Breast epithelium (tissue), 4 donors: ENCODE results near the gene HID1. TPM values are rescaled to one million over a fixed set of nuclear protein-coding genes. Genes with fewer than 3 reads are reported as not detected.

Experiments used
- DNase-seq, 2 donors: peaks; one replicate each; pipeline ENCODE4 v3.0.0-alpha.2; 2019; ENCODE audit warnings: low spot score in 2 of 2
- H3K27ac ChIP-seq, 2 donors: fragments of 200-600 bp; sonication (generic) in 1 of 2; one replicate each; pipeline ENCODE4 v1.5.1; 2016 to 2019; ENCODE audit warnings: mild to moderate bottlenecking in 1 of 2
- H3K27me3 ChIP-seq, 2 donors: fragments of 200-600 bp; sonication (generic) in 1 of 2; one replicate each; pipeline versions ENCODE4 v1.5.1 to v1.6.0; 2017 to 2019; ENCODE audit warnings: control low read depth in 1 of 2, mild to moderate bottlenecking in 1 of 2
- H3K36me3 ChIP-seq: fragments of 200-600 bp; one replicate; pipeline ENCODE4 v1.5.1; 2019
- H3K4me1 ChIP-seq, 2 donors: fragments of 200-600 bp; sonication (generic); one replicate each; pipeline ENCODE4 v1.5.1; 2016 to 2019; ENCODE audit warnings: control low read depth in 1 of 2
- H3K4me3 ChIP-seq, 3 donors: fragments of 200-600 bp; sonication (generic); 1 replicate in 2 of 3; 2 replicates in 1 of 3; pipeline ENCODE4 v1.5.1; 2016 to 2019; ENCODE audit warnings: mild to moderate bottlenecking in 3 of 3, moderate library complexity in 2 of 3
- H3K9me3 ChIP-seq, 2 donors: fragments of 200-600 bp; sonication (generic) in 1 of 2; one replicate each; pipeline ENCODE4 v1.5.1; 2016 to 2019; ENCODE audit warnings: control low read depth in 1 of 2
- POLR2A ChIP-seq: fragments of 450-650 bp; IDR thresholded peaks from one replicate; pipeline ENCODE4 v1.6.1; 2016; ENCODE audit warnings: antibody characterized with exemption, mild to moderate bottlenecking, moderate library complexity
- POLR2AphosphoS5 ChIP-seq, 3 donors: sonication (generic); formaldehyde crosslinking; IDR thresholded peaks; one replicate each; pipeline ENCODE4 v1.6.1; 2017; ENCODE audit warnings: antibody characterized with exemption in 3 of 3
- intact Hi-C: fragments of 100-400 bp; cut with DNase I; formaldehyde crosslinking; loops from one replicate; pipeline ENCODE4 v1.15.1; 2023; ENCODE audit warnings: low total_unique reads
- total RNA-seq, 3 donors: library from RNA; depleted of rRNA; stranded (reverse); fragments of >200 nt; gene quantifications; one replicate each; pipeline ENCODE4 v1.1.0, GENCODE V29; 2016
- TF ChIP-seq, protein P1 (sequence below), 3 donors: fragments of 450-650 bp; IDR thresholded peaks; one replicate each; pipeline ENCODE4 v1.5.1; 2016 to 2017; ENCODE audit warnings: antibody characterized with exemption in 3 of 3, mild to moderate bottlenecking in 3 of 3, moderate library complexity in 3 of 3

Gene HID1
- total RNA-seq, 3 donors from 2014 or later: 6.1 to 46.5 (median 37.3) TPM

DNA sequence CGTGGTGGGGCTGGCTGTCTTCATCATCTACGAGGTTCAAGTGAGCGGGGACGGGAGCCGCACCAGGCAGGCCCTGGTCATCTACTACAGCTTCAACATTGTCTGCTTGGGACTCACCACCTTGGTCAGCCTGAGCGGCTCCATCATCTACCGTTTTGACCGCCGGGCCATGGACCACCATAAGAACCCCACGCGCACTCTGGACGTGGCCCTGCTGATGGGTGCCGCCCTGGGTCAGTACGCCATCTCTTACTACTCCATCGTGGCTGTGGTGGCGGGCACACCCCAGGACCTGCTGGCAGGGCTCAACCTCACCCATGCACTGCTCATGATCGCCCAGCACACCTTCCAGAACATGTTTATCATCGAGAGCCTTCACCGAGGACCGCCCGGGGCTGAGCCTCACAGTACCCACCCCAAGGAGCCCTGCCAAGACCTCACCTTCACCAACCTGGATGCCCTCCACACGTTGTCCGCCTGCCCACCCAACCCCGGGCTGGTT is 42.0 kb downstream of the HID1 start:
- no peaks in the 10 kb centered on the region for H3K9me3 ChIP-seq
- TF ChIP-seq, protein P1, sequence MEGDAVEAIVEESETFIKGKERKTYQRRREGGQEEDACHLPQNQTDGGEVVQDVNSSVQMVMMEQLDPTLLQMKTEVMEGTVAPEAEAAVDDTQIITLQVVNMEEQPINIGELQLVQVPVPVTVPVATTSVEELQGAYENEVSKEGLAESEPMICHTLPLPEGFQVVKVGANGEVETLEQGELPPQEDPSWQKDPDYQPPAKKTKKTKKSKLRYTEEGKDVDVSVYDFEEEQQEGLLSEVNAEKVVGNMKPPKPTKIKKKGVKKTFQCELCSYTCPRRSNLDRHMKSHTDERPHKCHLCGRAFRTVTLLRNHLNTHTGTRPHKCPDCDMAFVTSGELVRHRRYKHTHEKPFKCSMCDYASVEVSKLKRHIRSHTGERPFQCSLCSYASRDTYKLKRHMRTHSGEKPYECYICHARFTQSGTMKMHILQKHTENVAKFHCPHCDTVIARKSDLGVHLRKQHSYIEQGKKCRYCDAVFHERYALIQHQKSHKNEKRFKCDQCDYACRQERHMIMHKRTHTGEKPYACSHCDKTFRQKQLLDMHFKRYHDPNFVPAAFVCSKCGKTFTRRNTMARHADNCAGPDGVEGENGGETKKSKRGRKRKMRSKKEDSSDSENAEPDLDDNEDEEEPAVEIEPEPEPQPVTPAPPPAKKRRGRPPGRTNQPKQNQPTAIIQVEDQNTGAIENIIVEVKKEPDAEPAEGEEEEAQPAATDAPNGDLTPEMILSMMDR (IDR thresholded peaks at IDR 0.05): no peak
- TF ChIP-seq POLR2AphosphoS5 (IDR thresholded peaks at IDR 0.05): no peak
- no peak for TF ChIP-seq POLR2A
- H3K27me3 ChIP-seq: peaks cover 0 to 38% of the 10 kb centered on the region in 2 donors
- H3K27ac ChIP-seq: no peak overlapping the region
- DNase-seq: no peak
- intact Hi-C loops: no loop called here
- H3K4me3 ChIP-seq: no peak overlapping the region
- peaks cover 0 to 2% of the 10 kb centered on the region in 2 donors for H3K4me1 ChIP-seq
- no peaks in the 10 kb centered on the region for H3K36me3 ChIP-seq

DNA sequence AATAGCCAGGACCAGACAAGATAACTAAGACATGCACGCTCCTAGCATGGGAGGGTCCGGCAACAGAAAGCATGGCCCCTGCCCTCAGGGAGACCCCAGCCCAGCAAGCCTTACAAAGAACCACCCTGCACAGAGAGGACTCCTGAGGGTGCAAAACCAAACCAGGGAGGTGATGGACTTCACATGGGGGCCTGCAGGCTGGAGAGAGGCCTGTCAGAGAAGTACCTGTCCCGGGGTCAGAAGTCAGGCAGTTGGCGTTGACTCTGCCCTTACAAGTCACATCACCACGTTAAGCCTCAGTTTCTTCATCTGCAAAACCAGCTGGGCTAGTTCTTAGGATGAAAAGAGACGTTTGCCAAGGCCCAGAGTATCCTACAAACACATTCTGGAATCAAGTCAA is 43.8 kb downstream of the HID1 start:
- TF ChIP-seq POLR2AphosphoS5 (IDR thresholded peaks at IDR 0.05) (no peak), POLR2A (no peak)
- TF ChIP-seq, protein P1 (IDR thresholded peaks at IDR 0.05): no peak
- Histone ChIP-seq H3K36me3 (no peaks in the 10 kb centered on the region), H3K27me3 (peaks cover 0 to 49% of the 10 kb centered on the region in 2 donors), H3K27ac (no peak overlapping the region), H3K4me3 (no peak overlapping the region), H3K9me3 (no peaks in the 10 kb centered on the region), H3K4me1 (peaks cover 3 to 8% of the 10 kb centered on the region in 2 donors)
- DNase-seq: no peak
- intact Hi-C loops: no loop called here

DNA sequence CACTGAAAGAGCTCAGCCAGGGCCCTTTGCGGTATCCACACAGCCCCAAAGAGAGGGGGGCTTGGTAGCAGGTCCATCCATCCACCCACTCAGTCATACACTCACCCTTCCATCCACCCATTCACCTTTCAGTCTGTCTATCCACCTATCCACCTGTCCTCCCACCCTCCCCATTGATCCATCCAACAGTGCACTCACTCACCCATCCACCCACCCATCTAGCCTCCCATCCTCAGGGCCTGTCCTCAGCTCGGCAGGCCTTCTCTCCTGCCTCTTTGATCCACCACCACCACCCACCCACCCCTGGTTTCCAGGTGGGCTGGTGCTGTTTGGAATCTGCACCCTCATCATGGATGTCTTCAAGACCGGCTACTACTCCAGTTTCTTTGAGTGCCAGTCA is 47.3 kb downstream of the HID1 start:
- Histone ChIP-seq H3K27ac (no peak overlapping the region), H3K4me1 (peaks cover 8 to 19% of the 10 kb centered on the region in 2 donors), H3K36me3 (no peaks in the 10 kb centered on the region), H3K4me3 (no peak overlapping the region), H3K27me3 (peaks cover 0 to 58% of the 10 kb centered on the region in 2 donors), H3K9me3 (no peaks in the 10 kb centered on the region)
- no peak for DNase-seq
- TF ChIP-seq, protein P1 (IDR thresholded peaks at IDR 0.05): no peak
- TF ChIP-seq POLR2AphosphoS5 (IDR thresholded peaks at IDR 0.05) (no peak), POLR2A (no peak)
- intact Hi-C loops: no loop called here

DNA sequence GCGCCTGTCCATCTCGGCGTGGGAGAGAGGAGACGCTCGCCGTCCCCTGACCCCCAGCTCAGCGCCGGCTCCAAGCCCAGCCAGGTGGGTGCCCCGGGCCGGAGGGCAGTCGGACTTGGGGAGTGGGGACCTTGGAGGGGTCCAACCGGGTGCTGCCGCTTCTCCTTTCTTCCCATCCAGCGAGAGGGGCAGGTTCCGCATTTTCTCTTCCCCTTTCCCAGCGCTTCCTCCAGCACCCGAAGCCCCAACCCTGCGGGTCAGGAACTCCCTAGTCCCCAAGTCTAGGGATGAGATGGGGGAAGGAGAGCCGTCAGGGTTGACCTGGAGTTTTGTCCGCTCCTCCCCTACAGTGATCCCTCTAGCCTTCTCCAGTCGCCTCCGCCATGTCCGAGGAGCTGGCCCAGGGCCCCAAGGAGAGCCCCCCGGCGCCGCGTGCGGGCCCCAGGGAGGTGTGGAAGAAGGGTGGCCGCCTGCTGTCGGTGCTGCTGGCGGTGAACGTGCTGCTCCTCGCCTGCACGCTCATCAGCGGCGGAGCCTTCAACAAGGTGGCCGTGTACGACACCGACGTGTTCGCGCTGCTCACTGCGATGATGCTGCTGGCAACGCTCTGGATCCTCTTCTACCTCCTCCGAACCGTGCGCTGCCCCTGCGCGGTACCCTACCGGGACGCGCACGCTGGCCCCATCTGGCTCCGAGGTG is 48.2 kb downstream of the HID1 start, which contains the start of gene OTOP2:
OTOP2 (plus strand) TSS at position 24 of the 699 bp plus-strand sequence; CDS start at position 384, 360 bp downstream.
- peak within 1 kb of the TSS; percentile 1 to 68 (median 44) for H3K4me3 ChIP-seq
- no peak for DNase-seq
- TF ChIP-seq, protein P1 (IDR thresholded peaks at IDR 0.05): no peak
- TF ChIP-seq POLR2A (no peak), POLR2AphosphoS5 (IDR thresholded peaks at IDR 0.05) (no peak)
- peaks cover 0 to 58% of the 10 kb centered on the region in 2 donors for H3K27me3 ChIP-seq
- no peak within 1 kb of the TSS for H3K27ac ChIP-seq
- no peaks in the 10 kb centered on the region for H3K36me3 ChIP-seq
- intact Hi-C loops: no loop called here
- H3K9me3 ChIP-seq: no peaks in the 10 kb centered on the region
- peaks cover 8 to 19% of the 10 kb centered on the region in 2 donors for H3K4me1 ChIP-seq

DNA sequence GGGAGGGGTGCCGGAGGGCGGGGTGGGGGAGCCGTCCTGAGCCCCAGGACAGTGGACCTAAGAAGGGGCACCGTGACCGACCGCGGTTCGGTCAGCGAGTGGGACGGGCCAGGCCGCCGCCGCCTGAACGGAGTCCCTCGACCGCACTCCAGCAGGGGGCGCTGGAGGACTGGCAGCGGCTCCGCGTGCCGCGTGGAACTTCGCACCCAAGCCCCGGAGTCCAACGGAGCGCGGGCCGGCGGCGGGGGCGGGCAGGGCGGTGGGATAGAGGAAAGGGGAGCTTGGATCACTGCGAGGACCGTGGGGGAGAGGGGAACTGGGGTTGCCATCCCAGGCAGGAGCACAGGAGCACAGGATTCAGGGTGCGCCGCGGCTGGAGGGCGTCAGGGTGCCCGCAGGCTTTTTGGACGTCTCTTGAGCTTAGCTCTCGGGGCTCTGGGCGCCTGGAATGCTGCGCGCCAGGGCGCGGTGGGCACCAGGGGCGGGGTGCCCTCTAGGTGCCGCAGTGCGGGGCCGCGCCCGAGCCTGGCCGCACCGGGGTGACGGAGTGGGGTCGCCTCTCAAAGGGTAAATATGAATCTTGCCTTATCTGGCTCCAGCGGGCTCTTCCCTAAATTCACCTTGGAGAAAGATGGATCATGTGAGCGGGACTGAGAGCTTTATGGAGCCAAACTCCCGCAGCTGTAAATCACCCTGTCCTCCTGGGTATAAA is 48.9 kb downstream of the HID1 start:
- peaks cover 0 to 58% of the 10 kb centered on the region in 2 donors for H3K27me3 ChIP-seq
- DNase-seq: peak; percentile 25 to 66

More for the DNA sequence above, 48.9 kb downstream of the HID1 start:
- TF ChIP-seq POLR2A: no peak
- TF ChIP-seq, protein P1 (IDR thresholded peaks at IDR 0.05): peak; percentile 34 to 58 (median 41)
- peaks cover 8 to 19% of the 10 kb centered on the region in 2 donors for H3K4me1 ChIP-seq
- no peak overlapping the region for H3K27ac ChIP-seq
- H3K9me3 ChIP-seq: no peaks in the 10 kb centered on the region
- peak overlapping the region; percentile 1 to 68 (median 44) for H3K4me3 ChIP-seq
- no peaks in the 10 kb centered on the region for H3K36me3 ChIP-seq
- intact Hi-C loops: no loop called here
